Activated naive CD8-positive, alpha-beta T cell treated with anti-CD3 and anti-CD28 coated beads, Interleukin-2, amount 50 U/mL, for 16 hours (primary cell): ENCODE results near the gene USP37.
"Not testable (repeated sequence)": the region's sequence is repeated elsewhere in the genome, so short reads cannot be mapped to it uniquely, and the experiment has no call there.

Experiments
- DNase-seq: peaks from one replicate; pipeline ENCODE4 v3.0.0-alpha.2; 2020; ENCODE audit warnings: low read depth, low spot score

Gene USP37

GRCh38 chr2:218547978-218548377 is 20.2 kb downstream of the USP37 start:
- no peak for DNase-seq

GRCh38 chr2:218547511-218547910 is 20.6 kb downstream of the USP37 start:
- DNase-seq: no peak

- no peak for DNase-seq
Measured at GRCh38 chr2:218546012-218546411, 22.1 kb downstream of the USP37 start.

- DNase-seq: no peak
Measured at GRCh38 chr2:218540015-218540414, 28.1 kb downstream of the USP37 start.

- no peak for DNase-seq
Measured at GRCh38 chr2:218536804-218537494, 31.2 kb downstream of the USP37 start.

- no peak for DNase-seq
Measured at GRCh38 chr2:218529990-218530389, 38.2 kb downstream of the USP37 start.

- DNase-seq: not testable (repeated sequence)
Measured at GRCh38 chr2:218528409-218528808, 39.7 kb downstream of the USP37 start.

GRCh38 chr2:218523651-218524050 is 44.5 kb downstream of the USP37 start:
- no peak for DNase-seq

- DNase-seq: no peak
Measured at GRCh38 chr2:218518876-218519275, 49.3 kb downstream of the USP37 start.

- no peak for DNase-seq
Measured at GRCh38 chr2:218517434-218518206, 50.5 kb downstream of the USP37 start.

- DNase-seq: no peak
Measured at GRCh38 chr2:218516614-218517013, 51.5 kb downstream of the USP37 start.

- no peak for DNase-seq
Measured at GRCh38 chr2:218513676-218514075, 54.5 kb downstream of the USP37 start.

- DNase-seq: no peak
Measured at GRCh38 chr2:218508299-218508698, 59.9 kb downstream of the USP37 start.

GRCh38 chr2:218505754-218506371 is 62.3 kb downstream of the USP37 start:
- DNase-seq: no peak

GRCh38 chr2:218501665-218502064 is 66.5 kb downstream of the USP37 start:
- no peak for DNase-seq

- no peak for DNase-seq
Measured at GRCh38 chr2:218500501-218501060, 67.6 kb downstream of the USP37 start.

GRCh38 chr2:218485986-218486667 is 82.0 kb downstream of the USP37 start:
- DNase-seq: no peak

GRCh38 chr2:218482651-218483050 is 85.5 kb downstream of the USP37 start:
- DNase-seq: no peak

- DNase-seq: no peak
Measured at GRCh38 chr2:218479595-218479994, 88.6 kb downstream of the USP37 start.

GRCh38 chr2:218478544-218478943 is 89.6 kb downstream of the USP37 start:
- no peak for DNase-seq

GRCh38 chr2:218477247-218477646 is 90.9 kb downstream of the USP37 start:
- no peak for DNase-seq

- no peak for DNase-seq
Measured at GRCh38 chr2:218476676-218477075, 91.5 kb downstream of the USP37 start.
